SK-N-SH (cell line): Measurements from ENCODE around the gene MB21D2. TPM values are rescaled to one million over a fixed set of nuclear protein-coding genes. Genes with fewer than 3 reads are reported as not detected.

ENCODE experiments used
- CTCF ChIA-PET: fragments of 300-600, 350-600 bp; formaldehyde crosslinking; extraction: SDS; loops from one replicate; lab custom pipeline; 2021; lab: Yijun Ruan, JAX
- POLR2A ChIA-PET: fragments of 350-600 bp; sonication (Branson Sonifier 250); formaldehyde crosslinking; extraction: SDS; loops from one replicate; lab custom pipeline; 2020; ENCODE audit warnings: antibody characterized with exemption, inconsistent platforms; lab: Yijun Ruan, JAX
- DNase-seq: peaks from one replicate; pipeline ENCODE4 v3.0.0; 2012
- H2AFZ ChIP-seq: fragments of 200-600 bp; sonication (generic); 2 replicates; pipeline ENCODE4 v1.8.1; 2016; ENCODE audit warnings: antibody characterized with exemption, mild to moderate bottlenecking, low read depth
- H3F3A ChIP-seq: fragments of 200-600 bp; sonication (generic); replicated peaks from 2 replicates; pipeline ENCODE3; 2016; ENCODE audit warnings: antibody characterized with exemption, mild to moderate bottlenecking; ENCODE audit not compliant: insufficient read depth
- H3K27ac ChIP-seq, 2 experiments: fragments of 200-500 bp in 1 of 2; fragments of 200-600 bp in 1 of 2; sonication (Bioruptor generic) in 1 of 2; sonication (generic), shearing (Covaris generic) in 1 of 2; 2 replicates each; pipeline versions ENCODE4 v1.5.1 to v1.6.1; 2014 to 2016; ENCODE audit warnings: low read depth in 2 of 2, inconsistent platforms in 1 of 2, low read length in 1 of 2, mild to moderate bottlenecking in 1 of 2, mixed read lengths in 1 of 2
- H3K27me3 ChIP-seq: fragments of 200-600 bp; sonication (generic), shearing (Covaris generic); 2 replicates; pipeline ENCODE4 v1.6.1; 2016; ENCODE audit warnings: mixed run types; ENCODE audit not compliant: insufficient read depth
- H3K36me3 ChIP-seq, 2 experiments: fragments of 200-500 bp in 1 of 2; fragments of 200-600 bp in 1 of 2; sonication (Bioruptor generic) in 1 of 2; sonication (generic) in 1 of 2; replicated peaks in 1 of 2; 2 replicates each; pipeline versions ENCODE3 to v1.5.1; 2014 to 2016; ENCODE audit warnings: low read length in 1 of 2, mild to moderate bottlenecking in 1 of 2; ENCODE audit not compliant: insufficient read depth in 2 of 2, control insufficient read depth in 1 of 2
- H3K4me1 ChIP-seq, 2 experiments: fragments of 200-500 bp in 1 of 2; fragments of 200-600 bp in 1 of 2; sonication (Bioruptor generic) in 1 of 2; sonication (generic), shearing (Covaris generic) in 1 of 2; 2 replicates each; pipeline versions ENCODE4 v1.5.1 to v1.6.1; 2014 to 2016; ENCODE audit warnings: low read depth in 1 of 2, low read length in 1 of 2, mixed run types in 1 of 2; ENCODE audit not compliant: insufficient read depth in 2 of 2, control insufficient read depth in 1 of 2
- H3K4me2 ChIP-seq: fragments of 200-600 bp; sonication (generic), shearing (Covaris generic); 2 replicates; pipeline ENCODE4 v1.6.1; 2017; ENCODE audit warnings: mixed run types
- H3K4me3 ChIP-seq, 2 experiments: fragments of 200-500 bp in 1 of 2; fragments of 200-600 bp in 1 of 2; sonication (Bioruptor generic) in 1 of 2; sonication (generic), shearing (Covaris generic) in 1 of 2; 2 replicates each; pipeline versions ENCODE4 v1.5.1 to v1.8.1; 2014 to 2016; ENCODE audit warnings: low read depth in 2 of 2, inconsistent platforms in 1 of 2, low read length in 1 of 2, mild to moderate bottlenecking in 1 of 2, mixed read lengths in 1 of 2, moderate library complexity in 1 of 2
- H3K79me2 ChIP-seq: fragments of 200-600 bp; sonication (generic); 2 replicates; pipeline ENCODE4 v1.8.1; 2017; ENCODE audit warnings: mild to moderate bottlenecking; ENCODE audit not compliant: insufficient read depth
- H3K9ac ChIP-seq: fragments of 200-600 bp; sonication (generic); 2 replicates; pipeline ENCODE4 v1.6.1; 2017; ENCODE audit warnings: mixed run types
- H3K9me2 ChIP-seq: fragments of 200-600 bp; sonication (generic); 2 replicates; pipeline ENCODE4 v1.6.1; 2017; ENCODE audit warnings: mixed run types
- H3K9me3 ChIP-seq: fragments of 200-600 bp; sonication (generic); 2 replicates; pipeline ENCODE4 v1.6.1; 2017; ENCODE audit warnings: mixed run types, mild to moderate bottlenecking, moderate library complexity
- H4K20me1 ChIP-seq: fragments of 200-600 bp; sonication (generic); 2 replicates; pipeline ENCODE4 v1.6.1; 2017; ENCODE audit warnings: mild to moderate bottlenecking, mixed run types; ENCODE audit not compliant: insufficient read depth
- CHD2 ChIP-seq: fragments of 150-350 bp; IDR thresholded peaks from 2 replicates; pipeline ENCODE4 v1.6.1; 2018; ENCODE audit warnings: low read length; ENCODE audit not compliant: partially characterized antibody
- CTCF ChIP-seq: fragments of 200-600 bp; sonication (generic); IDR thresholded peaks from 2 replicates; pipeline ENCODE4 v1.6.1; 2017; ENCODE audit warnings: antibody characterized with exemption, mild to moderate bottlenecking, moderate library complexity
- EZH2phosphoT487 ChIP-seq: fragments of 200-600 bp; sonication (generic); IDR thresholded peaks from 2 replicates; pipeline ENCODE4 v1.6.1; 2017; ENCODE audit warnings: low read depth, mixed run types, mild to moderate bottlenecking, antibody characterized with exemption, moderate library complexity, borderline replicate concordance
- FOSL2 ChIP-seq: IDR thresholded peaks from 2 replicates; pipeline ENCODE4 v1.4.0; 2012; ENCODE audit warnings: low read depth, mild to moderate bottlenecking, moderate library complexity, borderline replicate concordance
- FOXJ3 ChIP-seq: sonication (generic); formaldehyde crosslinking; IDR thresholded peaks from 2 replicates; pipeline ENCODE4 v1.5.1; 2020; ENCODE audit warnings: mild to moderate bottlenecking, missing genetic modification reagents
- FOXM1 ChIP-seq: IDR thresholded peaks from 2 replicates; pipeline ENCODE4 v1.4.0; 2012; ENCODE audit warnings: low read depth, mild to moderate bottlenecking
- GATA2 ChIP-seq: sonication (generic); formaldehyde crosslinking; IDR thresholded peaks from 2 replicates; pipeline ENCODE4 v1.5.0; 2020; ENCODE audit warnings: mild to moderate bottlenecking, missing genetic modification reagents
- IRF3 ChIP-seq: fragments of 150-350 bp; IDR thresholded peaks from 2 replicates; pipeline ENCODE4 v1.6.1; 2016; ENCODE audit warnings: mild to moderate bottlenecking, low read depth, low read length
- MEF2A ChIP-seq: IDR thresholded peaks from 2 replicates; pipeline ENCODE4 v1.4.0; 2012; ENCODE audit warnings: low read depth, borderline replicate concordance
- NRF1 ChIP-seq: IDR thresholded peaks from 2 replicates; pipeline ENCODE4 v1.6.1; 2012; ENCODE audit warnings: low read depth, mild to moderate bottlenecking, low read length
- PBX3 ChIP-seq: IDR thresholded peaks from 2 replicates; pipeline ENCODE4; 2012
- RCOR1 ChIP-seq: fragments of 150-350 bp; IDR thresholded peaks from 2 replicates; pipeline ENCODE4 v1.6.1; 2017; ENCODE audit warnings: antibody characterized with exemption, low read length
- RFX5 ChIP-seq: IDR thresholded peaks from 2 replicates; pipeline ENCODE4 v1.6.1; 2012; ENCODE audit warnings: mild to moderate bottlenecking, improper control_type of control experiment, low read length
- TAF1 ChIP-seq: IDR thresholded peaks from 2 replicates; pipeline ENCODE4 v1.6.1; 2012; ENCODE audit warnings: low read depth, mild to moderate bottlenecking, low read length, moderate library complexity, borderline replicate concordance
- TCF12 ChIP-seq: IDR thresholded peaks from 2 replicates; pipeline ENCODE4 v1.4.0; 2012
- USF1 ChIP-seq: IDR thresholded peaks from 2 replicates; pipeline ENCODE4 v1.4.0; 2012; ENCODE audit warnings: low read depth, borderline replicate concordance
- ZBTB33 ChIP-seq: IDR thresholded peaks from 2 replicates; pipeline ENCODE4 v1.4.0; 2012; ENCODE audit warnings: low read depth, borderline replicate concordance
- WGBS: methylation state at CpG from one replicate; pipeline ENCODE4 v1.1.6; 2017; ENCODE audit warnings: low lambda C conversion rate; 5-methylcytosine and 5-hydroxymethylcytosine counted together
- polyA plus RNA-seq, 3 experiments: library from polyadenylated mRNA; depleted of rRNA; stranded (reverse); fragments of >200 nt; gene quantifications; 2 replicates each; pipeline ENCODE4 v1.2.3, GENCODE V29; 2012

MB21D2 gene
- polyA plus RNA-seq, 1 of the 3 experiments (the other 2 are of a cell fraction), result 12.7 TPM

- 98% methylated on average over 3 of the region's 3 CpGs for WGBS
- peaks cover 0 to 6% of the 10 kb centered on the region in 2 experiments; a peak in 2 of 4 replicates for H3K4me1 ChIP-seq
- no peak overlapping the region for H3K27ac ChIP-seq
- H4K20me1 ChIP-seq, result peaks cover 6% of the 10 kb centered on the region; the same call in 1 of the 2 replicates
- H3K4me3 ChIP-seq, result no peak overlapping the region
- POLR2A ChIA-PET, result no interaction called here
- H3K9ac ChIP-seq, result no peak overlapping the region
- H3K36me3 ChIP-seq, result no peaks in the 10 kb centered on the region
- H3F3A ChIP-seq, result peaks cover 4% of the 10 kb centered on the region
- H3K79me2 ChIP-seq, result peaks cover 82% of the 10 kb centered on the region; the same call in 1 of the 2 replicates
- H3K9me3 ChIP-seq, result no peaks in the 10 kb centered on the region
- H3K4me2 ChIP-seq, result no peak overlapping the region
- no peaks in the 10 kb centered on the region for H3K27me3 ChIP-seq
- TF ChIP-seq USF1 (no peak), NRF1 (no peak), FOXJ3 (CRISPR knock-in tag) (no peak), FOXM1 (no peak), PBX3 (no peak), FOSL2 (no peak), RCOR1 (no peak), RFX5 (no peak), EZH2phosphoT487 (no peak), TAF1 (no peak), MEF2A (no peak), TCF12 (no peak), CTCF (no peak), GATA2 (CRISPR knock-in tag) (no peak), CHD2 (no peak), ZBTB33 (no peak), IRF3 (no peak)
- no peaks in the 10 kb centered on the region for H3K9me2 ChIP-seq
- CTCF ChIA-PET, result interaction anchor here (0.5 to 1.4 kb wide), 3 partner anchors 9 to 707 kb away, joined by 3 to 4 read pairs (median 4); no protein-coding TSS in a partner anchor
- DNase-seq, result no peak
- H2AFZ ChIP-seq, result no peak overlapping the region
These were observed 52.7 kb downstream of the MB21D2 start for GRCh38 chr3:192864941-192865340.
